Natural killer cell (primary cell): ENCODE measurements around the gene R3HDM2. TPM values are rescaled to one million over a fixed set of nuclear protein-coding genes. Genes with fewer than 3 reads are reported as not detected.

Experiments used
- ATAC-seq, 3 donors: fragments of 150-1000 bp in 2 of 3; fragments of 200-7000 bp in 1 of 3; cut with Tn5 transposase; 1 replicate in 1 of 3; 2 replicates in 2 of 3; pipeline ENCODE4 v1.10.0; 2021; ENCODE audit warnings: mild to moderate bottlenecking in 2 of 3, moderate library complexity in 2 of 3
- DNase-seq, 2 donors: peaks; one replicate each; pipeline versions ENCODE4 v3.0.0 to v3.0.0-alpha.2; 2013 to 2021; ENCODE audit warnings: mixed read lengths in 1 of 2
- H3K27ac ChIP-seq: one replicate; pipeline ENCODE4 v1.5.1; 2013; ENCODE audit warnings: mild to moderate bottlenecking, low read length
- H3K27me3 ChIP-seq: one replicate; pipeline ENCODE4 v1.6.1; 2013; ENCODE audit warnings: low read length; ENCODE audit not compliant: control insufficient read depth, insufficient read depth
- H3K36me3 ChIP-seq: one replicate; pipeline ENCODE4 v1.6.1; 2013; ENCODE audit warnings: low read length; ENCODE audit not compliant: control insufficient read depth, insufficient read depth
- H3K4me1 ChIP-seq: one replicate; pipeline ENCODE4 v1.6.1; 2013; ENCODE audit warnings: low read length; ENCODE audit not compliant: control insufficient read depth, insufficient read depth
- H3K4me3 ChIP-seq: one replicate; pipeline ENCODE4 v1.5.1; 2013; ENCODE audit warnings: low read length
- H3K9me3 ChIP-seq: one replicate; pipeline ENCODE4 v1.6.1; 2013; ENCODE audit warnings: low read length; ENCODE audit not compliant: control insufficient read depth, insufficient read depth
- H3K27ac Mint-ChIP-seq, 2 donors: one replicate each; pipeline ENCODE4 v1.8.0; 2022; ENCODE audit warnings: mild to moderate bottlenecking in 2 of 2, mixed read lengths in 2 of 2, moderate library complexity in 1 of 2
- H3K27me3 Mint-ChIP-seq, 2 donors: one replicate each; pipeline ENCODE4 v1.8.0; 2022; ENCODE audit warnings: low read depth in 2 of 2, mixed read lengths in 2 of 2
- H3K36me3 Mint-ChIP-seq: one replicate; pipeline ENCODE4 v1.8.0; 2022; ENCODE audit warnings: mixed read lengths
- H3K4me1 Mint-ChIP-seq, 2 donors: one replicate each; pipeline ENCODE4 v1.8.0; 2022; ENCODE audit warnings: mixed read lengths in 2 of 2
- H3K4me3 Mint-ChIP-seq: one replicate; pipeline ENCODE4 v1.8.0; 2022; ENCODE audit warnings: mild to moderate bottlenecking, moderate library complexity, mixed read lengths
- H3K9me3 Mint-ChIP-seq, 2 donors: one replicate each; pipeline ENCODE4 v1.8.0; 2022; ENCODE audit warnings: mixed read lengths in 2 of 2
- CTCF ChIP-seq: fragments of 200-600 bp; IDR thresholded peaks from one replicate; pipeline ENCODE4 v1.8.0; 2022; ENCODE audit warnings: antibody characterized with exemption
- WGBS: methylation state at CpG from one replicate; pipeline ENCODE4 v1.1.7; 2013; ENCODE audit warnings: missing lambda C conversion rate; ENCODE audit not compliant: insufficient coverage; 5-methylcytosine and 5-hydroxymethylcytosine counted together
- intact Hi-C: fragments of 100-400 bp; cut with micrococcal nuclease; formaldehyde crosslinking; loops from one replicate; pipeline ENCODE4 v1.14.2; 2022
- total RNA-seq, 4 donors: library from RNA; stranded (reverse); fragments of 120-200 nt in 1 of 4; gene quantifications; one replicate each; pipeline versions ENCODE4 v1.2.3 to v1.2.4, GENCODE V29; 2013 to 2022

The R3HDM2 gene
- total RNA-seq, 3 donors from 2014 or later (not counting 1 experiment from before 2014, with no cell fraction given) = 110 to 124 (median 123) TPM

- Histone ChIP-seq H3K4me3 (no peak overlapping the region), H3K27me3 (no peaks in the 10 kb centered on the region), H3K27ac (no peak overlapping the region), H3K4me1 (peaks cover 40% of the 10 kb centered on the region), H3K36me3 (peaks cover 47% of the 10 kb centered on the region), H3K9me3 (no peaks in the 10 kb centered on the region)
- no peaks in the 10 kb centered on the region for H3K36me3 Mint-ChIP-seq
- DNase-seq (no peak), ATAC-seq (peak in 2 of 3 donors; percentile 2 to 4)
- intact Hi-C loops = no loop called here
- H3K9me3 Mint-ChIP-seq = no peaks in the 10 kb centered on the region
- H3K27ac Mint-ChIP-seq = peak overlapping the region; percentile 39 to 62
- 94% methylated on average over 11 of the region's 11 CpGs for WGBS
- no peak overlapping the region for H3K4me3 Mint-ChIP-seq
- H3K4me1 Mint-ChIP-seq = peaks cover 59 to 73% of the 10 kb centered on the region in 2 donors
- no peak for TF ChIP-seq CTCF
- H3K27me3 Mint-ChIP-seq = no peaks in the 10 kb centered on the region
These were observed 37.1 kb upstream of the R3HDM2 start for GRCh38 chr12:57467915-57468314.

GRCh38 chr12:57467212-57467874 is 36.5 kb upstream of the R3HDM2 start:
- intact Hi-C loops = no loop called here
- H3K36me3 Mint-ChIP-seq = no peaks in the 10 kb centered on the region

GRCh38 chr12:57465747-57466505 is 35.1 kb upstream of the R3HDM2 start:
- 83% methylated on average over 14 of the region's 14 CpGs for WGBS

More at GRCh38 chr12:57467212-57467874, 36.5 kb upstream of the R3HDM2 start:
- H3K4me3 Mint-ChIP-seq = peak overlapping the region; percentile 57
- peaks cover 0 to 5% of the 10 kb centered on the region in 2 donors for H3K27me3 Mint-ChIP-seq
- TF ChIP-seq CTCF = no peak
- H3K27ac Mint-ChIP-seq = peak overlapping the region; percentile 39 to 62
- ATAC-seq (no peak), DNase-seq (no peak)
- no peak overlapping the region for H3K4me3 ChIP-seq
- H3K27me3 ChIP-seq = no peaks in the 10 kb centered on the region
- peaks cover 59 to 73% of the 10 kb centered on the region in 2 donors for H3K4me1 Mint-ChIP-seq
- peaks cover 40% of the 10 kb centered on the region for H3K4me1 ChIP-seq
- 92% methylated on average over 12 of the region's 12 CpGs for WGBS
- no peak overlapping the region for H3K27ac ChIP-seq
- peaks cover 41% of the 10 kb centered on the region for H3K36me3 ChIP-seq
- H3K9me3 ChIP-seq = no peaks in the 10 kb centered on the region
- H3K9me3 Mint-ChIP-seq = no peaks in the 10 kb centered on the region

More at GRCh38 chr12:57465747-57466505, 35.1 kb upstream of the R3HDM2 start:
- H3K36me3 Mint-ChIP-seq = no peaks in the 10 kb centered on the region
- Histone ChIP-seq H3K4me3 (no peak overlapping the region), H3K27me3 (peaks cover 4% of the 10 kb centered on the region), H3K4me1 (peaks cover 42% of the 10 kb centered on the region), H3K27ac (no peak overlapping the region), H3K9me3 (no peaks in the 10 kb centered on the region), H3K36me3 (peaks cover 28% of the 10 kb centered on the region)
- TF ChIP-seq CTCF = no peak
- H3K4me1 Mint-ChIP-seq = peaks cover 63 to 73% of the 10 kb centered on the region in 2 donors
- peaks cover 0 to 9% of the 10 kb centered on the region in 2 donors for H3K27me3 Mint-ChIP-seq
- peak overlapping the region; percentile 62 to 80 for H3K27ac Mint-ChIP-seq
- H3K9me3 Mint-ChIP-seq = no peaks in the 10 kb centered on the region
- H3K4me3 Mint-ChIP-seq = peak overlapping the region; percentile 31
- DNase-seq (no peak), ATAC-seq (no peak)
- intact Hi-C loops = no loop called here
